ENCODE measurements around the gene SCGB3A2.

Gene SCGB3A2

GRCh38 chr5:147851578-147851977, 26.9 kb upstream of the SCGB3A2 start:
- no peak for DNase-seq (ENCODE audit: low read depth in 1 of 2, low spot score in 1 of 2)
- TF ChIP-seq CTCF (IDR thresholded peaks at IDR 0.05; ENCODE audit: insufficient read depth, low read length) (no peak), POLR2AphosphoS5 (IDR thresholded peaks at IDR 0.05; ENCODE audit: low read depth) (no peak), GABPA (IDR thresholded peaks at IDR 0.05; ENCODE audit: low read depth) (no peak), REST (IDR thresholded peaks at IDR 0.05; ENCODE audit: insufficient replicate concordance, low read depth) (no peak), SPI1 (IDR thresholded peaks at IDR 0.05; ENCODE audit: borderline replicate concordance, low read depth) (no peak)
- no peak overlapping the region for H3K4me3 ChIP-seq (replicated peaks; ENCODE audit: insufficient read depth, low read length)

GRCh38 chr5:147852365-147852764, 26.1 kb upstream of the SCGB3A2 start:
- TF ChIP-seq GABPA (IDR thresholded peaks at IDR 0.05; ENCODE audit: low read depth) (no peak), POLR2AphosphoS5 (IDR thresholded peaks at IDR 0.05; ENCODE audit: low read depth) (no peak), CTCF (IDR thresholded peaks at IDR 0.05; ENCODE audit: insufficient read depth, low read length) (no peak), REST (IDR thresholded peaks at IDR 0.05; ENCODE audit: insufficient replicate concordance, low read depth) (no peak), SPI1 (IDR thresholded peaks at IDR 0.05; ENCODE audit: borderline replicate concordance, low read depth) (no peak)
- Histone ChIP-seq H3K4me3 (replicated peaks; ENCODE audit: insufficient read depth, low read length) (no peak overlapping the region), H3K27ac (replicated peaks) (no peak overlapping the region), H3K27me3 (ENCODE audit: insufficient read depth, poor library complexity, severe bottlenecking) (no peaks in the 10 kb centered on the region)
- no peak for DNase-seq (ENCODE audit: low read depth in 1 of 2, low spot score in 1 of 2)

More at GRCh38 chr5:147851578-147851977, 26.9 kb upstream of the SCGB3A2 start:
- Histone ChIP-seq H3K27ac (replicated peaks) (no peak overlapping the region), H3K27me3 (ENCODE audit: insufficient read depth, poor library complexity, severe bottlenecking) (no peaks in the 10 kb centered on the region)

- no peak overlapping the region for H3K4me3 ChIP-seq (replicated peaks; ENCODE audit: insufficient read depth, low read length)
- DNase-seq (ENCODE audit: low read depth in 1 of 2, low spot score in 1 of 2) = no peak
- TF ChIP-seq SPI1 (IDR thresholded peaks at IDR 0.05; ENCODE audit: borderline replicate concordance, low read depth) (no peak), CTCF (IDR thresholded peaks at IDR 0.05; ENCODE audit: insufficient read depth, low read length) (no peak), POLR2AphosphoS5 (IDR thresholded peaks at IDR 0.05; ENCODE audit: low read depth) (no peak), REST (IDR thresholded peaks at IDR 0.05; ENCODE audit: insufficient replicate concordance, low read depth) (no peak), GABPA (IDR thresholded peaks at IDR 0.05; ENCODE audit: low read depth) (no peak)
- no peaks in the 10 kb centered on the region for H3K27me3 ChIP-seq (ENCODE audit: insufficient read depth, poor library complexity, severe bottlenecking)
- no peak overlapping the region for H3K27ac ChIP-seq (replicated peaks)
Observed at GRCh38 chr5:147853372-147853987, 25.0 kb upstream of the SCGB3A2 start.

Data from HL-60 (cell line).